ENCODE data around the gene BICRA.

The BICRA gene

GRCh38 chr19:47752440-47753211 lies 143.7 kb downstream of the BICRA start:
- DNase-seq, result no peak
